ENCODE results near the gene C20orf204. TPM values are rescaled to one million over a fixed set of nuclear protein-coding genes. Genes with fewer than 3 reads are reported as not detected.

C20orf204 gene
- total and polyA plus RNA-seq, 2 donors (not counting 3 experiments of a cell fraction or from before 2014, with no cell fraction given): 2.8 to 5.8 TPM

GRCh38 chr20:64029293-64030117 is 6.5 kb upstream of the C20orf204 start:
- H3K9ac ChIP-seq (replicated peaks; ENCODE audit: extremely low read depth, insufficient read depth, low read length): no peak overlapping the region
- no peaks in the 10 kb centered on the region for H3K4me1 ChIP-seq (ENCODE audit: control insufficient read depth, extremely low read depth, insufficient read depth, low read length)
- H3K27me3 ChIP-seq (ENCODE audit: control insufficient read depth in 2 of 2, insufficient read depth in 2 of 2, low read length in 2 of 2): no peaks in the 10 kb centered on the region
- no peaks in the 10 kb centered on the region for H4K20me1 ChIP-seq (replicated peaks; ENCODE audit: control insufficient read depth, extremely low read depth, insufficient read depth, low read length)
- H3K9me1 ChIP-seq (replicated peaks; ENCODE audit: control insufficient read depth, extremely low read depth, insufficient read depth, low read length): no peaks in the 10 kb centered on the region
- DNase-seq (ENCODE audit: low read depth, low spot score): no peak
- POLR2A ChIA-PET: no interaction called here
- no peak overlapping the region for H3K4me3 ChIP-seq (replicated peaks in 1 of 3; ENCODE audit: insufficient read depth in 1 of 3, low read depth in 1 of 3, low read length in 3 of 3)
- H3K27ac ChIP-seq (ENCODE audit: insufficient read depth, low read depth, low read length): no peak overlapping the region
- TF ChIP-seq EZH2 (IDR thresholded peaks at IDR 0.05; ENCODE audit: borderline replicate concordance, low read depth, low read length, severe bottlenecking) (no peak), GATA2 (IDR thresholded peaks at IDR 0.05; ENCODE audit: insufficient read depth, insufficient read length, low read depth, low read length) (no peak), MAX (IDR thresholded peaks at IDR 0.05; ENCODE audit: insufficient read depth, insufficient read length) (no peak), POLR2A (IDR thresholded peaks at IDR 0.05; ENCODE audit: low read depth, low read length) (no peak), MYC (IDR thresholded peaks at IDR 0.05; ENCODE audit: low read depth, low read length) (no peak), FOS (IDR thresholded peaks at IDR 0.05; ENCODE audit: borderline replicate concordance, insufficient read depth, low read length) (no peak), CTCF (IDR thresholded peaks at IDR 0.05; ENCODE audit: extremely low read depth in 1 of 2, insufficient read depth in 1 of 2, low read depth in 1 of 2, low read length in 2 of 2) (no peak), POLR2AphosphoS5 (IDR thresholded peaks at IDR 0.05; ENCODE audit: insufficient read depth, low read depth, low read length) (no peak), JUN (IDR thresholded peaks at IDR 0.05; ENCODE audit: borderline replicate concordance, insufficient read depth, insufficient read length, low read depth) (no peak)
- no peak for FAIRE-seq
- no peak overlapping the region for H2AFZ ChIP-seq (ENCODE audit: low read depth, low read length)
- BruUV-seq (replicated peaks): no TSS peak
- H3K36me3 ChIP-seq (ENCODE audit: control insufficient read depth in 2 of 2, extremely low read depth in 1 of 2, insufficient read depth in 2 of 2, low read length in 2 of 2): peaks cover 8 to 52% of the 10 kb centered on the region in 2 experiments
- intact Hi-C loops (cut with micrococcal nuclease): no loop called here
- dilution Hi-C loops (cut with MboI; ENCODE audit: extremely low pct_ligation_motif_present, low sequenced_read_pairs): no loop called here
- no peaks in the 10 kb centered on the region for H3K79me2 ChIP-seq (ENCODE audit: control insufficient read depth, insufficient read depth, low read length)
- no peak overlapping the region for H3K4me2 ChIP-seq (ENCODE audit: insufficient read depth, low read length)
- no peaks in the 10 kb centered on the region for H3K9me3 ChIP-seq (replicated peaks; ENCODE audit: control insufficient read depth, insufficient read depth, low read length)
- CTCF ChIA-PET: interaction anchor here (0.9 to 2.6 kb wide), 2 partner anchors 9 kb away, joined by 6 to 15 read pairs; no protein-coding TSS in a partner anchor

Data from endothelial cell of umbilical vein (primary cell).